Raji (cell line): Measurements from ENCODE around the gene OLFML2A.

Source experiments
- POLR2A ChIP-seq: IDR thresholded peaks from 2 replicates; pipeline ENCODE4 v1.6.1; 2011; ENCODE audit warnings: low read depth, low read length, control low read depth; ENCODE audit not compliant: insufficient read depth

Gene OLFML2A

DNA sequence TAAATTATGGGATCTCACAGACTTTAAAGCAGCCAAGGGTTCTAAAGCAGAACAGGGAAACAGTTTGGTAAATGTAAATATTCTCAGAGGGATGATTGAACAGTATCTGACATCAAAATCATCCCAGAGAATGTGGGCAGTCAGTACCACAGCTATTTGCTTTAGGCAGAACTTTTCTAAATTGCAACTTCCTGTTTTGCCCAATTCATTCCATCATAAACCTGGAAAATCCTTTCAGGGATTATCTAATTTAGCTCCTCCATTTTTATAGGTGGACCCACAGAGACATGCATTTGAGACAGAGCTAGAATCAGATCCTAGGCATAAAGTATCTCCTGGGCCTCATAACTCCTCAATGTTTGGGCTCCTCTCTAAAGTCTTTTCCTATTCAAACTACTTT lies 18.2 kb upstream of the OLFML2A start:
- TF ChIP-seq POLR2A, result no peak

DNA sequence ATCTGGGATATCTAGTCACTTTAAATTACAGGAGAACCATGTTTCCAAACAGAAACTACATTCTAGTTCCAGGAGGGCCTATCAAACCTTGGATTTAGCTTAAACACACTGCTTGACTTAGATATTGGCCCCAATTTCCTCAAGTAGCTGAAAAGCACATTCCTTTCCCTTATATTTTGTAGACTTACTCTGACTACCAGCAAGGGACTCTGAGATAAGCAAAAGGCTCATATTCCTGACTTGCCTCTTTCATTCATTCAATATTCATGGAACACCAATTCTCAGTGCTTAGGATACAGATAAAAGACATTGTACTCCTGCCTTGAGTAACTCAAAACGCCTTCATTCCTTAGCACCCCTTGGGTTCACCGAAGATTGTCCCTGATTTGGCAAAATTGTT lies 17.6 kb upstream of the OLFML2A start:
- no peak for TF ChIP-seq POLR2A

DNA sequence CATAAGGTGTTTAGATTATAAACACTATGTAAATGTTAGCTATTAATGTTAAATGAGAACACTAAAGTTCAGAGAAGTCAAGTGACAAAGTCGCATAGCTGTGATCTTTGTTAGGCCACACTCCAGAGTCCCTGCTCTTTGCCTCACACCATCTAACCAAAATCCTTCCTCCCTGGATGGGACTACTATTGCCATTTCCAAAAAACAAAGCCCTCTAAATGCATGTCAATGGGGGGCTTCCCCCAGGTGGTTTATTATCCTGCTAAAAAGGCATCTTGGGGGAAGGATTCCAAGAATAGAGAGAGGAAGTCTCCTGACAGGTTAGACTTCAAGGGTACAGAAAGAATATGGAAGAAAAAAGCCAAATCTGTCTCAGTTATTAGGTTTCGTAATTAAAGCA lies 16.2 kb upstream of the OLFML2A start:
- TF ChIP-seq POLR2A, result no peak

DNA sequence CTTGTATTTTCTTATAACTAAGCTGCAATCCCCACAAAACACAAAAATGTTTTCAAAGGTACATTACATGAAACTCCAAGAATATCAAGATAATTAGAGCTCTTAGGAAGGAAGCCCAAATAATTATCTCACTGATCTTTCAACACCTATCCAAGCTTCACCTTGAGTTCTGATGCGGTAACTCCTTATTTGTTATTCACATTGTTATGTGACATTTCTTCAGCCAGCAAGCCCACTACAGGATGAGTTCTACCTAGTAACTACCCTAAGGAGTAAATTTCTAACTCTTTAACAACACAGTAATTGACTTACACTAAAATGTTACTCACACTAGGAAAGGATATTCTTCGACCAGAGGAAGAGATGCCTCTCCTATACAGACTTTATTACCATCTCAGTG lies 15.7 kb upstream of the OLFML2A start:
- no peak for TF ChIP-seq POLR2A

DNA sequence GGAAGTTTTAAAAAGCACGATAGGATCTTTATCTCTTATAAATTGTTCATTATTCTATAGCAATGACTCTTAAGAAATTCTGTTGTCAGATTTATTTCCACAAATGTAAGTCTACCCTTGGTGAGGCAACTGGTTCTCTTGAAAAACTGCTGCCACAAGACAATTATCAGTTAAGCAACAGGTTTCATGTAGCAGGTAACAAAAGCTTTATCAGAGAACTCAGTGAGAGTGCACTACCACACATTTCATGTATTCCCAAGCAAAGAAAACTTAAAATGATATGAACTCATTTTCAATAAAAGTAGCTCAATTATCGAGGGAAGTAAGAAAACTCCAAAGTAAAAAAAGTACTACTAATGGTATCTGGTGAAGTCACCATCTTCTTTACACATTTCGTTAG lies 15.2 kb upstream of the OLFML2A start:
- no peak for TF ChIP-seq POLR2A

DNA sequence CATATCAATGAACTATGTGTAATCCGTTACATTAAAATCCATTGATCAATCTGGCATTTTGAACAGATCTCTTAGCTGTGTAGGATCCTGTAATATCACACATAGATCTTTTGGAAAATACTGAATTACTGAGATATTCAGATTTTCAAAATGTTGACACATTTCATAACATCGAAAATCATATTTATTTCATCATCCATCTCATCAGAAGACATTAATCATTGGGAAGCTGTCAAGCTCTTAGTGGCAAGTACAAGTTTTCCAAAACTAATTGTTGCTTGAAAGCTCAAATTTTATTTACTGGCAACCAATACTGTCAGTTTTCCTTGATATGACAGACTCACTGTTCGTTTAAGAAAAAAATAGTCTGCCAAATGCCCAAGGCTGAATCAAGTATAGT lies 14.3 kb upstream of the OLFML2A start:
- TF ChIP-seq POLR2A, result no peak

DNA sequence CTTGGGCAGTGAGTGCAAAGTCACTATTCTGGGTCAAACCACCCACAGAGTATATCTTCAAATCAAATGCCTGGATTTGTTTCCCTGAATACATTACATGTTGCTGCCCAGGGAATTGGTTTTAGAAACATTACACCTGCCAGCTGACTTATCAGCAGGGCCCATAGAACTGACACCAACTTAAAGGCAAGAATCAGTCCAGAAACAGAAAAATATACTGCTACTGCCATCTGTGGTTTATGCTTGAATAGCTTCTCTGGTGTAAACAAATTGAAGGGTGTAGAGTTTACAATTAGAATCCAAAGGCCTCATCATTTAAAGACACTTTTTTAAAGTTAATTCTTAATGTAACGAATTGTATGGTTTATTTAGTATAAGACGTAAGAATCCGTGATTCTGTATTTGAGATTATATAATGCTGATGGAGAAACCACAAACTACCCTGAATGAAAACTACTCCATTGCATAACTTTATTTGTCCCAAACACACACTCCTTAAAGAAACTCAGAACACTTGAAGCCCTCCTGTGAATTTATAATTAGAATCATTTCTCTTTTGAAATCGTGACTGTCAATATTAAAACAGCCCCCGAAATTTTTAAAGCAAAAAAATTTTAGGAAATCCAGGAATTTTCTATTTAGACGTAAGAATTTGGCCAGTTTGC lies 12.0 kb upstream of the OLFML2A start:
- TF ChIP-seq POLR2A, result no peak

DNA sequence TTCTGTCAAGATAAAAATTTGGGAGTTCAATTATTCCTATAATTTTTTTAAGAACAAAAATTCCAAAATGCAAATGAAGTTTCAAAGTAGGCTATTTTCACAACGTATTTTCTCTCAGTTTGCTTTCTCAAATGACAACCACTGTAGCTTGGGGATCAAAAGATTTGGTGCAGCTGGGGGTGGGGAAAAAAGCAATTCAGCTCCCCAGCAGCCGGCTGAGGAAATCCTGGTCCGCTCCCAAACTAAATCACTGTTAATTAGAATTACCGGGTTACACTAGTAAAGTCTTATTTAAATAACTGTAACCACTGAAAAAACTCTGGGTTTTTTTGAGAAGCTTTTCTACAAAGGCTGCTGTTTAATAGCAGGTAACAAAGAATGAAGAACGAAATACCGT lies 11.5 kb upstream of the OLFML2A start:
- TF ChIP-seq POLR2A, result no peak

DNA sequence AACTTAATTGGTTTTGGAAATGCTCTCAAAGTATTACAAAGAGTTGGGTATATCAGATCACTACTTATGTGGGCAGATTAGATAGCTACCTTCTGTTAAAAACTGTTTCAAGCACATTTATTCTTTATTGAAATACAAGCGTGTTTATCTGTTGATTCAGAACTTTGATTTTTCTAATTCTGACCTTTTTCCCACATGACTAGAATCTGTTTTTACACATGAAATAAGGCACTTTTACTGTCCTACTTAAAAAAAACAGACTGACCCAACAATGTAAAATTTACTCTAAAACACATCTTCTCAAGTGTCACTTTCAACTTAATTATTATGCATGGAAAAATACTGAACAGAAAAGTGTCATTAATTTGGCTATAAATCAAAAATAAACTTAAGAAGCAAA lies 10.6 kb upstream of the OLFML2A start:
- no peak for TF ChIP-seq POLR2A

DNA sequence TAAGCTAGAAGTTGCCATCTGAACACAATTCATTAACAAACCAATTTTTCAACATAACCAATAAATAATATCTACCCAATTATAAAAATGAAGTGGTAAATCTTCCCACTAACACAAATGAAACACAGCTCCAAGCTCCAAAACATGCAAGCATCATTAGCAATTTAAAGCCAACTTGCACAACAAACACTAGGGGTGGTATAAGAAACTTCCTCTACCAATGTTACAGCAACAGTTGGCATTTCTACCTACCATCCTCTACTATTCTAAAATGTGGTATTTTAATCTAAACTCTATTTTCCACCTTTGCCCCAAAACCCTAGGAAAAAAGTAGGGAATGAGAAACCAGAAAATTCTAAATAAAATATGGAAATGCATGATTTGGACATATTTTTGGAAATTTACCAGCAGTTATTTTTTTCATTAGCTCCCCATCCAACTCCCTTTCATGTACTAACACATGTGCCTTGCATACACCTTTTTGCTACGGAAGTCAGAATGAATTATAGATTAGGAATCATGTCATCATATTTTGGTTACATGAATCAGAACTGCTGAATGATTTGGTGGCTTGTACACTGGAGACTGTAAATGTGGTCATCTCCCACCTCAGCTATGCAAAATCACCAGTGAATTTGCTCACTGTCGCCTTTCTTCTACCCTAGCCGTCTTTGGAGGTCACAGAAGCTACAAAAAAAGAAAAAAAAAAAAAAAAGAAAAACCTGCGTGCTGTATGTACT lies 9.9 kb upstream of the OLFML2A start:
- no peak for TF ChIP-seq POLR2A

DNA sequence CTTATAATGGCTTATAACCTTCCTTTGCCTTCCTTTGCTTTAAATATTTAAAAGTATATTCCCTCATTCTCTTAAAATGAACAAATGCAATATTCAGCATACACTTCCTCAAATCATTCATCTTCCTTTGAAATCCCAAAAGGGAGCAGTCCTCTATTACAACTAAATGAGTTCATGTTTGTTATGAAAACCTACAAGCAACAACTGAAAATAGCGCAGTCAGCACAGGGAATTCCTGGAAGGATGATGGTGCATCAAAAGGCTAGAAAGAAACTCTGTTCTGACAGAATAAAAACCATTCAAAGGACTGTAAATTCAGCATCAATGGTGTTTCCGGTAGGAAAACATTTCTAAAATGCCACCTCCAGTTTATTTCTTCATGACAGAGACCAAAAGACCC lies 9.1 kb upstream of the OLFML2A start:
- TF ChIP-seq POLR2A, result no peak

DNA sequence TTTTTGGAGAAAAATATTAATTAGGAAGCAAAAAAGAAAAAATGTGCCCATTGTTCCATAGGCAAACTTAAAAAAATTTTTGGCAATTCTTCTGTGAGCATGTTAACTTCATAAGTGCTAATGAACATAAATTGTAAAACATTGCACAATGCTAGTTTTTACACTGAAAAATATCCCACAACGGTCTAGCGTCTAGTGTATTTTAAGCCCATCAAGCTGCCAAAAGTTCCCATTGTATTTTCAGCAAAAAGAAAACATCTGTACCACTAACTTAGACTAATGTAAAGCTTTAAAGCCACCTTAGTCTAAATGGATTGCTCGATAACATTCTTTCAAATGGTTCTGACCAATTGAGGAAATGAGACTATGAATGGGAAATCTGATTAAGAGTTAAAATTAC lies 8.6 kb upstream of the OLFML2A start:
- TF ChIP-seq POLR2A, result no peak

DNA sequence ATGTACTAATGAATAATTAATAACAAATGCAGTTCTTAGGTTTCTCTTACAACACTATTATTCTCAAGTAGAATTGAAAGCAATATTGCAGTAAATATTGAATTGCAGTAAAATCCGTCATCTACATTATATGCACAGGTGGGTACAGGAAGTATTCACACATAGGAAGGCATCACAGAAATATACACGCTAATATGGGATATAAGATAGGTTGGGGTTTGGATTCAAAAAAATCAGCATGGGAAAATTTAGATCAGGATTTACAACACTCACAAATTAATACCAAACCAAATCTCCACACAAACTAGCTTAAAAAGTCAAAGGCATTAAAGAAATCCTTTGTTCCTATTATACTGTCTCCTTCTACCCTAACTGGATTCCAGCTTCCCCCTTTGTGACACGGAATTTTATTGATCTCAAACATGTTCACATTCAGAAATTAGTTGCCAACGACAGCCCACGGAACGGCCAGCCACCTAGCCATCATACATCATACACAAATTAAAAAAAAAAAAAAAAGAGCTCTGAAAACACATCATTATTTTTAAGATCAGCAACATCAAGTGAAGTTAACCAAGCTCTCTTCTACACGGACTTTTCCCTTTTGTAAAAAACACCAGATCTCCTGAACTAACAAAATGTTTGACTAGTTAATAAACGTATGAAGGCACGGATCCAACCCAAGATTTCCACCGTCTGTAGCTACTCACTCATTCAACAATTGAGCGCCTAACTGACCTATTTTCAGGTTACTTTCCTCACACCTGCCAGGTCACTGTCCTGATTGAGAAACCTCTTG lies 8.0 kb upstream of the OLFML2A start:
- no peak for TF ChIP-seq POLR2A

DNA sequence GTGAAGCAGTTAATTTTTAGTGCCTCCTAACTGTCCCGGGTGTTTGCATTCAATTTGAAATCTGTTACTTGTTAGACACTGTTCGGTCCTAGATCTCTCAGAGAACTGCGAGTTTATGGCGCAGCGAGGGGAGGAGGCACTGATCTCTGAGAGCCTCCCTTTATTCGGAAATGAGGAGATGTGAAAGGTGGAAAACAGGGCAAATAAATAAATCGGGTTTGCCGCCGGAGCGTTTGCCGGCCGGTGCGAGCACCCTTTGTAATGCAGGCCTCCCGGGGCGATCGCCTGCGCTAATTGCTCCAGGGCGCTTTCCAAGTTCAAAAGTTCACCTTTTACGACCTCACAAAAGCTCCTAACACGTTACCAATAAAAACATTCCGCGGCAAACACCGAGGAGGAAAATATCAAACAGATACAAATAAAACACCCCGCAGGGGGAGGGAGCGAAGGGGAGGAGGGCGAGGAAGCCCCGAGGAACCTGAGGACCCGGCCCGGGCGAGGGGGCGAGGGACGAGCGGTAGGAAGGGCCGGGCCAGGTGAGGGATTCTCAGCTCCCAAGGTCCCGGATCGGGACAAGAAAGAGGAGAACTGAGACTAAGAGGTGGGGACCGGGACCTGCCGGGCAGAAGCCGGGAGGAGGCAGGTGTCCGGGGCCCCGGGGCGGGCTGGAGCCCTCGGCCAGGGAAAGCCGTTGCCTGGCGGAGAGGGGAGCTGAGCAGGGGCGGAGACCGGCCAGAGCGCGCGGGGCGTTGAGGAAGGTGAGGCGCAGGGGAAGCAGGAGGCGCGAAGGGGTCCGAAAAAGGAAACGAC lies 7.2 kb upstream of the OLFML2A start:
- no peak for TF ChIP-seq POLR2A

DNA sequence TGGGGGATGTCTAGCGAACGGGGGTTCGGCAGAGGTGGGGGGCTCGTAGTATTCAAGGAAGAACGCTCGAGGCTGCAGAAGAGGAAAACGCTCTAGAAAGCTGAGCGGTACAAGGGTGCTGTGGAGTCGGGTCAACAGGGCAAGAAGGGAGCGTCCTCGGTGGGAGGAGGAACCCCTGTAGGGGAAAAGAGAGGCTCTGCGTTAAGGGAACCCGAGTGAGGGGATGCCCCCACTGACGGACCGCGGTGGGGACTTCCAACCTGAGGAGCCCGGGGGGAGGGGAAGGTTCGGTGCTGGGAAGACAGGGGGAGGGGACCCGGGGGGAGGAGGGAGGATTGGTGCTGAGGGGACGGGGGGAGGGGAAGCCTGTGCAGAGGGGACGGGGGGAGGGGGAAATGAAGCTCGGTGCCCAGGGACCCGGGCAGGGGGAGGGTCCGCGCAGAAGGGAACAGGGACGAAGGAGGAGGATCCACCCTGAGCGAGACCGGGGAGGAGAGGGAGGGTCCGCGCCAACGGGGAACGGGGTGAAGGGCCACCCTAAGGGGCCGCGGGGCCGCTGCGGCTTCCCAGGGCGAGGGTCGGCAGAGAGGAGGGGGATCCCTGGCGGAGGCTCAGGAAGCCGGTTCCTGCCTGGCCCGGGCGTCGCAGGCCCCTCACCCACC lies 6.4 kb upstream of the OLFML2A start:
- TF ChIP-seq POLR2A, result no peak
